K562 (cell line): Measurements from ENCODE around the gene SMAD7. TPM values are rescaled to one million over a fixed set of nuclear protein-coding genes. Genes with fewer than 3 reads are reported as not detected.

Source experiments
- ATAC-seq: fragments of 200-7000 bp; cut with Tn5 transposase; 3 replicates; pipeline ENCODE4 v1.9.1; 2020; ENCODE audit warnings: moderate library complexity
- BruUV-seq: library from RNA; stranded (reverse); fragments of 400-500 nt; replicated peaks from 2 replicates; lab custom pipeline; 2021; lab: Mats Ljungman, UMichigan
- CTCF ChIA-PET: fragments of 300-600 bp; formaldehyde crosslinking; extraction: SDS; loops from one replicate; lab custom pipeline; 2021; ENCODE audit warnings: low intra/inter-chr PET ratio; lab: Yijun Ruan, JAX
- POLR2A ChIA-PET: fragments of 300-600, 350-650 bp; sonication (Branson Sonifier 250); formaldehyde crosslinking; extraction: SDS; loops from one replicate; lab custom pipeline; 2021; ENCODE audit warnings: antibody characterized with exemption, inconsistent platforms; lab: Yijun Ruan, JAX
- DNase-seq, 4 experiments: peaks; one replicate each; pipeline versions ENCODE4 v3.0.0 to v3.0.0-alpha.2; 2011 to 2018; ENCODE audit warnings: low spot score in 3 of 4, mixed read lengths in 3 of 4; ENCODE audit errors: extremely low read depth in 1 of 4
- FAIRE-seq: peaks from 2 replicates; lab custom pipeline; 2011; peaks lifted over from hg19 to GRCh38; lab: Jason Lieb, UNC
- H2AFZ ChIP-seq: 2 replicates; pipeline ENCODE4 v1.6.0; 2011; ENCODE audit warnings: low read depth, low read length, control low read depth, inconsistent platforms
- H3K27ac ChIP-seq: fragments of 200-600 bp; 3 replicates; pipeline ENCODE4 v1.8.0; 2011; ENCODE audit warnings: low read depth, mild to moderate bottlenecking, control low read depth, inconsistent platforms, low read length, moderate library complexity, mixed read lengths; ENCODE audit errors: extremely low read depth
- H3K27me3 ChIP-seq, 2 experiments: fragments of 300-600 bp in 1 of 2; 2 replicates in 1 of 2; 3 replicates in 1 of 2; pipeline versions ENCODE4 v1.6.0 to v1.8.0; 2011; ENCODE audit warnings: inconsistent platforms in 2 of 2, low read length in 2 of 2, mild to moderate bottlenecking in 1 of 2, mixed read lengths in 1 of 2, moderate library complexity in 1 of 2; ENCODE audit not compliant: control insufficient read depth in 2 of 2, insufficient read depth in 2 of 2
- H3K36me3 ChIP-seq: fragments of 300-600 bp; 3 replicates; pipeline ENCODE4 v1.8.0; 2011; ENCODE audit warnings: mild to moderate bottlenecking, low read length, inconsistent platforms; ENCODE audit not compliant: control insufficient read depth, insufficient read depth
- H3K4me1 ChIP-seq, 2 experiments: fragments of 200-600 bp in 1 of 2; replicated peaks in 1 of 2; 2 replicates in 1 of 2; 3 replicates in 1 of 2; pipeline versions ENCODE4 v1.5.1 to v1.8.0; 2011; ENCODE audit warnings: inconsistent platforms in 2 of 2, low read length in 2 of 2, mild to moderate bottlenecking in 1 of 2, mixed read lengths in 1 of 2, moderate library complexity in 1 of 2; ENCODE audit not compliant: control insufficient read depth in 2 of 2, insufficient read depth in 2 of 2
- H3K4me2 ChIP-seq: 2 replicates; pipeline ENCODE4 v1.6.1; 2011; ENCODE audit warnings: low read length, control low read depth, inconsistent platforms, mixed read lengths; ENCODE audit not compliant: insufficient read depth
- H3K4me3 ChIP-seq: fragments of 200-600 bp; sonication (generic), shearing (Covaris generic); 2 replicates; pipeline ENCODE4 v1.5.1; 2016; ENCODE audit warnings: control low read depth, inconsistent platforms
- H3K79me2 ChIP-seq: fragments of 200-600 bp; 3 replicates; pipeline ENCODE4 v1.8.0; 2011; ENCODE audit warnings: low read length, inconsistent platforms; ENCODE audit not compliant: control insufficient read depth, insufficient read depth
- H3K9ac ChIP-seq, 2 experiments: 2 replicates each; pipeline versions ENCODE4 v1.6.0 to v1.6.1; 2011; ENCODE audit warnings: low read depth in 2 of 2, low read length in 2 of 2, control low read depth in 1 of 2, inconsistent platforms in 1 of 2, mild to moderate bottlenecking in 1 of 2, mixed read lengths in 1 of 2; ENCODE audit not compliant: insufficient read depth in 1 of 2
- H3K9me1 ChIP-seq: one replicate; pipeline ENCODE4 v1.6.0; 2011; ENCODE audit warnings: inconsistent platforms, mild to moderate bottlenecking, low read length, moderate library complexity; ENCODE audit not compliant: control insufficient read depth, insufficient read depth
- H3K9me3 ChIP-seq: replicated peaks from 2 replicates; pipeline ENCODE4 v1.5.1; 2011; ENCODE audit warnings: low read depth, low read length, inconsistent platforms; ENCODE audit not compliant: control insufficient read depth, insufficient read depth
- H4K20me1 ChIP-seq: replicated peaks from 2 replicates; pipeline ENCODE4 v1.6.1; 2011; ENCODE audit warnings: low read length, inconsistent platforms, mixed read lengths; ENCODE audit not compliant: control insufficient read depth, insufficient read depth
- ESRRA ChIP-seq: fragments of 450-650 bp; IDR thresholded peaks from 2 replicates; pipeline ENCODE4 v1.6.1; 2014; ENCODE audit warnings: low read depth, mild to moderate bottlenecking, moderate library complexity, borderline replicate concordance
- IRF2 ChIP-seq: sonication (generic); formaldehyde crosslinking; IDR thresholded peaks from 2 replicates; pipeline ENCODE4 v1.8.1; 2022; ENCODE audit warnings: mild to moderate bottlenecking, missing genetic modification reagents
- KDM2B ChIP-seq: fragments of 250-450 bp; sonication (Bioruptor Pico); IDR thresholded peaks from 2 replicates; pipeline ENCODE4 v1.8.0; 2021; ENCODE audit warnings: mild to moderate bottlenecking, moderate library complexity
- PURB ChIP-seq: sonication (generic); formaldehyde crosslinking; IDR thresholded peaks from 2 replicates; pipeline ENCODE4 v1.9.0; 2021; ENCODE audit warnings: low read depth, mild to moderate bottlenecking, missing genetic modification reagents
- SLC30A9 ChIP-seq: fragments of 250-450 bp; sonication (Bioruptor Pico); IDR thresholded peaks from 2 replicates; pipeline ENCODE4 v1.8.0; 2022; ENCODE audit warnings: mild to moderate bottlenecking, moderate library complexity
- TAF15 ChIP-seq: fragments of 200-400 bp; formaldehyde crosslinking; IDR thresholded peaks from 2 replicates; pipeline ENCODE4 v1.6.1; 2017; ENCODE audit warnings: mild to moderate bottlenecking, low read depth, low read length, moderate library complexity
- TARDBP ChIP-seq: fragments of 450-650 bp; IDR thresholded peaks from 2 replicates; pipeline ENCODE4 v1.6.1; 2016
- YBX1 ChIP-seq: fragments of 450-650 bp; IDR thresholded peaks from 2 replicates; pipeline ENCODE4 v1.7.1; 2016; ENCODE audit warnings: mild to moderate bottlenecking
- ZNF212 ChIP-seq: fragments of 450-650 bp; formaldehyde crosslinking; IDR thresholded peaks from 2 replicates; pipeline ENCODE4 v1.4.0; 2020; ENCODE audit warnings: mild to moderate bottlenecking
- ZNF655 ChIP-seq: fragments of 250-450 bp; sonication (Bioruptor Pico); IDR thresholded peaks from 2 replicates; pipeline ENCODE4 v1.5.0; 2021
- ZNF77 ChIP-seq: fragments of 250-450 bp; sonication (Bioruptor Pico); IDR thresholded peaks from 2 replicates; pipeline ENCODE4 v1.5.0; 2020
- WGBS: fragments of 100-300 bp; shearing (Covaris generic); methylation state at CpG from one replicate; pipeline ENCODE4 v1.1.6; 2016; ENCODE audit warnings: low coverage, mixed read lengths; ENCODE audit not compliant: insufficient coverage; ENCODE audit errors: missing lambda C conversion rate; 5-methylcytosine and 5-hydroxymethylcytosine counted together
- in situ Hi-C: fragments of 300-500 bp; cut with MboI; formaldehyde crosslinking; loops from 4 replicates; pipeline ENCODE4 v1.15.0; 2018; ENCODE audit warnings: inconsistent platforms, mixed read lengths
- intact Hi-C: fragments of 100-400 bp; cut with micrococcal nuclease; formaldehyde crosslinking; loops from 2 replicates; pipeline ENCODE4 v1.14.2; 2022
- polyA plus RNA-seq, 8 experiments: library from polyadenylated mRNA; depleted of rRNA in 4 of 8; stranded (reverse) in 5 of 8; unstranded in 3 of 8; fragments of >200 nt; fragmentation: Nextera tagmentation in 2 of 8; fragmentation: Illumina TruSeq in 1 of 8; extraction: Ambion mirVana in 2 of 8; extraction: Trizol in 1 of 8; gene quantifications; 2 replicates each; pipeline versions ENCODE4 v1.2.1 to v1.2.3, GENCODE V29; 2011 to 2014; ENCODE audit warnings: inconsistent platforms in 1 of 8, missing spikeins in 1 of 8
- total RNA-seq, 7 experiments: library from RNA; depleted of rRNA in 6 of 7; stranded (reverse); fragments of >200 nt in 6 of 7; fragmentation: Illumina TruSeq in 2 of 7; extraction: Trizol in 2 of 7; gene quantifications; 2 replicates each; pipeline versions ENCODE4 v1.2.1 to v1.2.3, GENCODE V29; 2011 to 2021; ENCODE audit warnings: low replicate concordance in 1 of 7
- TF ChIP-seq, protein P1 (sequence below): fragments of 250-450 bp; sonication (Bioruptor Pico); IDR thresholded peaks from 2 replicates; pipeline ENCODE4 v1.5.0; 2021
- TF ChIP-seq, protein P2 (sequence below), 2 experiments: fragments of 450-650 bp; formaldehyde crosslinking in 1 of 2; IDR thresholded peaks; 2 replicates each; pipeline versions ENCODE4 v1.4.0 to v1.6.1; 2014 to 2020; ENCODE audit warnings: mild to moderate bottlenecking in 2 of 2, borderline replicate concordance in 1 of 2, low read depth in 1 of 2

Gene SMAD7
- total and polyA plus RNA-seq, 9 of the 15 experiments (the other 6 are each of a cell fraction or from before 2014, with no cell fraction given), result 0.13 to 3.0 (median 1.6) TPM

- TF ChIP-seq ZNF77 (CRISPR knock-in tag) (no peak), KDM2B (no peak)
- TF ChIP-seq, protein P1, sequence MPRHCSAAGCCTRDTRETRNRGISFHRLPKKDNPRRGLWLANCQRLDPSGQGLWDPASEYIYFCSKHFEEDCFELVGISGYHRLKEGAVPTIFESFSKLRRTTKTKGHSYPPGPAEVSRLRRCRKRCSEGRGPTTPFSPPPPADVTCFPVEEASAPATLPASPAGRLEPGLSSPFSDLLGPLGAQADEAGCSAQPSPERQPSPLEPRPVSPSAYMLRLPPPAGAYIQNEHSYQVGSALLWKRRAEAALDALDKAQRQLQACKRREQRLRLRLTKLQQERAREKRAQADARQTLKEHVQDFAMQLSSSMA (CRISPR knock-in tag), result no peak
Measured at GRCh38 chr18:48991676-48992075, 40.9 kb upstream of the SMAD7 start (continued).

GRCh38 chr18:48991319-48991660, 40.5 kb upstream of the SMAD7 start:
- Histone ChIP-seq H3K9me1 (no peaks in the 10 kb centered on the region), H3K4me3 (no peak overlapping the region), H3K27me3 (no peaks in the 10 kb centered on the region; a peak in 1 of 5 replicates), H3K4me2 (no peak overlapping the region), H3K79me2 (no peaks in the 10 kb centered on the region), H3K4me1 (peaks cover 0 to 11% of the 10 kb centered on the region in 2 experiments; a peak in 2 of 5 replicates), H3K9ac (peak overlapping the region in 1 of 2 experiments; percentile 58; a peak in 1 of 4 replicates), H3K36me3 (no peaks in the 10 kb centered on the region), H4K20me1 (no peaks in the 10 kb centered on the region), H3K27ac (no peak overlapping the region), H3K9me3 (no peaks in the 10 kb centered on the region), H2AFZ (no peak overlapping the region)
- WGBS, result 29% methylated on average over 4 of the region's 5 CpGs
- FAIRE-seq (no peak), ATAC-seq (no peak), DNase-seq (no peak)
- no TSS peak for BruUV-seq
- intact Hi-C loops, result no loop called here
- ChIA-PET POLR2A (interaction anchor here (1.1 kb wide), 1 partner anchor 9 kb away, joined by 3 read pairs; no protein-coding TSS in a partner anchor), CTCF (no interaction called here)
- in situ Hi-C loops, result no loop called here
- TF ChIP-seq SLC30A9 (CRISPR knock-in tag) (no peak), ESRRA (no peak), ZNF212 (CRISPR knock-in tag) (no peak), TARDBP (no peak), TAF15 (no peak), IRF2 (CRISPR knock-in tag) (no peak), ZNF655 (CRISPR knock-in tag) (no peak), PURB (no peak), YBX1 (no peak)
- TF ChIP-seq, protein P2, sequence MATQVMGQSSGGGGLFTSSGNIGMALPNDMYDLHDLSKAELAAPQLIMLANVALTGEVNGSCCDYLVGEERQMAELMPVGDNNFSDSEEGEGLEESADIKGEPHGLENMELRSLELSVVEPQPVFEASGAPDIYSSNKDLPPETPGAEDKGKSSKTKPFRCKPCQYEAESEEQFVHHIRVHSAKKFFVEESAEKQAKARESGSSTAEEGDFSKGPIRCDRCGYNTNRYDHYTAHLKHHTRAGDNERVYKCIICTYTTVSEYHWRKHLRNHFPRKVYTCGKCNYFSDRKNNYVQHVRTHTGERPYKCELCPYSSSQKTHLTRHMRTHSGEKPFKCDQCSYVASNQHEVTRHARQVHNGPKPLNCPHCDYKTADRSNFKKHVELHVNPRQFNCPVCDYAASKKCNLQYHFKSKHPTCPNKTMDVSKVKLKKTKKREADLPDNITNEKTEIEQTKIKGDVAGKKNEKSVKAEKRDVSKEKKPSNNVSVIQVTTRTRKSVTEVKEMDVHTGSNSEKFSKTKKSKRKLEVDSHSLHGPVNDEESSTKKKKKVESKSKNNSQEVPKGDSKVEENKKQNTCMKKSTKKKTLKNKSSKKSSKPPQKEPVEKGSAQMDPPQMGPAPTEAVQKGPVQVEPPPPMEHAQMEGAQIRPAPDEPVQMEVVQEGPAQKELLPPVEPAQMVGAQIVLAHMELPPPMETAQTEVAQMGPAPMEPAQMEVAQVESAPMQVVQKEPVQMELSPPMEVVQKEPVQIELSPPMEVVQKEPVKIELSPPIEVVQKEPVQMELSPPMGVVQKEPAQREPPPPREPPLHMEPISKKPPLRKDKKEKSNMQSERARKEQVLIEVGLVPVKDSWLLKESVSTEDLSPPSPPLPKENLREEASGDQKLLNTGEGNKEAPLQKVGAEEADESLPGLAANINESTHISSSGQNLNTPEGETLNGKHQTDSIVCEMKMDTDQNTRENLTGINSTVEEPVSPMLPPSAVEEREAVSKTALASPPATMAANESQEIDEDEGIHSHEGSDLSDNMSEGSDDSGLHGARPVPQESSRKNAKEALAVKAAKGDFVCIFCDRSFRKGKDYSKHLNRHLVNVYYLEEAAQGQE (IDR thresholded peaks at IDR 0.05; ENCODE audit: borderline replicate concordance), result no peak
- TF ChIP-seq, protein P2 (CRISPR knock-in tag; IDR thresholded peaks at IDR 0.05; ENCODE audit: low read depth), result no peak
